ENCODE data around the gene PRKCZ. TPM values are rescaled to one million over a fixed set of nuclear protein-coding genes. Genes with fewer than 3 reads are reported as not detected.

PRKCZ gene
- total and polyA plus RNA-seq, 9 of the 15 experiments (the other 6 are each of a cell fraction or from before 2014, with no cell fraction given), result 0.07 to 3.1 (median 1.3) TPM

- TF ChIP-seq ILK (tag; IDR thresholded peaks at IDR 0.05; ENCODE audit: borderline replicate concordance, low read depth) (no peak), MEF2A (IDR thresholded peaks at IDR 0.05; ENCODE audit: control insufficient read depth, low read depth, low read length) (no peak; the same call in 1 of the 2 replicates), E2F8 (IDR thresholded peaks at IDR 0.05; ENCODE audit: low read depth, partially characterized antibody) (peak; percentile 91), ZNF24 (IDR thresholded peaks at IDR 0.05) (no peak; the same call in 1 of the 2 replicates), SMAD4 (CRISPR knock-in tag; conservative IDR thresholded peaks at IDR 0.05) (peak; percentile 99), SREBF1 (IDR thresholded peaks at IDR 0.05; ENCODE audit: borderline replicate concordance, low read depth, low read length) (no peak; the same call in 1 of the 2 replicates), ZNF668 (CRISPR knock-in tag; IDR thresholded peaks at IDR 0.05) (no peak), NR3C1 (CRISPR knock-in tag; IDR thresholded peaks at IDR 0.05) (no peak), HNRNPLL (IDR thresholded peaks at IDR 0.05; ENCODE audit: low read depth, low read length, poor library complexity, severe bottlenecking) (no peak), ARID1B (IDR thresholded peaks at IDR 0.05) (peak; percentile 81), ZSCAN29 (IDR thresholded peaks at IDR 0.05) (no peak), NR2F6 (CRISPR knock-in tag; IDR thresholded peaks at IDR 0.05) (no peak), NKRF (IDR thresholded peaks at IDR 0.05; ENCODE audit: borderline replicate concordance) (no peak), HDAC1 (IDR thresholded peaks at IDR 0.05) (peak in 1 of 2 experiments; percentile 65; a peak in 1 of 4 replicates), ZNF133 (CRISPR knock-in tag; IDR thresholded peaks at IDR 0.05) (no peak), MBD1 (CRISPR knock-in tag; IDR thresholded peaks at IDR 0.05) (no peak), TFE3 (CRISPR knock-in tag; IDR thresholded peaks at IDR 0.05) (no peak)
- TF ChIP-seq, protein P1, sequence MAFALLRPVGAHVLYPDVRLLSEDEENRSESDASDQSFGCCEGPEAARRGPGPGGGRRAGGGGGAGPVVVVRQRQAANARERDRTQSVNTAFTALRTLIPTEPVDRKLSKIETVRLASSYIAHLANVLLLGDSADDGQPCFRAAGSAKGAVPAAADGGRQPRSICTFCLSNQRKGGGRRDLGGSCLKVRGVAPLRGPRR (CRISPR knock-in tag; IDR thresholded peaks at IDR 0.05), result no peak
Observed at GRCh38 chr1:2180297-2181245, 130.4 kb downstream of the PRKCZ start (continued).
